Measurements from ENCODE around the gene ARID1B.

DNA sequence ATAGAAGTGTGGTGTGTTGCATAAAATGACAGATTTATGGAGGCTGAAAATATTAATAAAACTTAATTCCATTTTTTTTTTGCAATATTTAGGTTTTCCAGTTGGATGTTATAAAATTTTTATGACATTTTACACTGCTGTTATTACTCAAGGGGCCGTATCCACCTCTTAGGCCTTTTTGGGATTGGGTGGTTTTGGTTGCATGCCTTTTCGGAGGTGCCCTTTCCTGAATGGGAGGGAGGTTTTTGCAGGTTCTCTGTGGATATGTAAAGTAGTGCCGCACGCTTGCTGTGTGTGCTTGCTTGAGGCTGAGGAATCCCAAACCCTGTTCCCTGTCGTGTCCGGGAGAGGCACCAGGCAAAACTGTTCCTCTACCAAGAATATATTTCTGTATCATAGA, 6.8 kb downstream of the ARID1B start:
- no peak for TF ChIP-seq POLR2A (IDR thresholded peaks at IDR 0.05)
- TF ChIP-seq, protein P1, sequence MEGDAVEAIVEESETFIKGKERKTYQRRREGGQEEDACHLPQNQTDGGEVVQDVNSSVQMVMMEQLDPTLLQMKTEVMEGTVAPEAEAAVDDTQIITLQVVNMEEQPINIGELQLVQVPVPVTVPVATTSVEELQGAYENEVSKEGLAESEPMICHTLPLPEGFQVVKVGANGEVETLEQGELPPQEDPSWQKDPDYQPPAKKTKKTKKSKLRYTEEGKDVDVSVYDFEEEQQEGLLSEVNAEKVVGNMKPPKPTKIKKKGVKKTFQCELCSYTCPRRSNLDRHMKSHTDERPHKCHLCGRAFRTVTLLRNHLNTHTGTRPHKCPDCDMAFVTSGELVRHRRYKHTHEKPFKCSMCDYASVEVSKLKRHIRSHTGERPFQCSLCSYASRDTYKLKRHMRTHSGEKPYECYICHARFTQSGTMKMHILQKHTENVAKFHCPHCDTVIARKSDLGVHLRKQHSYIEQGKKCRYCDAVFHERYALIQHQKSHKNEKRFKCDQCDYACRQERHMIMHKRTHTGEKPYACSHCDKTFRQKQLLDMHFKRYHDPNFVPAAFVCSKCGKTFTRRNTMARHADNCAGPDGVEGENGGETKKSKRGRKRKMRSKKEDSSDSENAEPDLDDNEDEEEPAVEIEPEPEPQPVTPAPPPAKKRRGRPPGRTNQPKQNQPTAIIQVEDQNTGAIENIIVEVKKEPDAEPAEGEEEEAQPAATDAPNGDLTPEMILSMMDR (IDR thresholded peaks at IDR 0.05): no peak
